Skeletal muscle tissue (tissue), 4 donors: ENCODE measurements around the gene SHROOM3. TPM values are rescaled to one million over a fixed set of nuclear protein-coding genes. Genes with fewer than 3 reads are reported as not detected.
"Not testable (repeated sequence)": the region's sequence is repeated elsewhere in the genome, so short reads cannot be mapped to it uniquely, and the experiment has no call there.

Experiments used
- H3K27ac ChIP-seq: one replicate; pipeline ENCODE4 v1.7.0; 2013; ENCODE audit warnings: mild to moderate bottlenecking, low read depth, low read length, inconsistent platforms
- H3K27me3 ChIP-seq, 3 donors: one replicate each; pipeline ENCODE4 v1.7.0; 2013; ENCODE audit warnings: low read length in 3 of 3; ENCODE audit not compliant: control insufficient read depth in 3 of 3, insufficient read depth in 3 of 3
- H3K36me3 ChIP-seq, 3 donors: one replicate each; pipeline ENCODE4 v1.7.0; 2013; ENCODE audit warnings: low read length in 3 of 3; ENCODE audit not compliant: control insufficient read depth in 3 of 3, insufficient read depth in 3 of 3
- H3K4me1 ChIP-seq, 3 donors: one replicate each; pipeline ENCODE4 v1.7.0; 2013; ENCODE audit warnings: low read length in 3 of 3, mild to moderate bottlenecking in 3 of 3; ENCODE audit not compliant: control insufficient read depth in 3 of 3, insufficient read depth in 3 of 3
- H3K4me3 ChIP-seq, 3 donors: one replicate each; pipeline ENCODE4 v1.7.0; 2013; ENCODE audit warnings: low read length in 3 of 3
- H3K9ac ChIP-seq, 3 donors: one replicate each; pipeline ENCODE4 v1.7.0; 2013; ENCODE audit warnings: low read length in 3 of 3, mild to moderate bottlenecking in 3 of 3, moderate library complexity in 2 of 3, low read depth in 1 of 3
- H3K9me3 ChIP-seq, 3 donors: one replicate each; pipeline ENCODE4 v1.7.0; 2013; ENCODE audit warnings: low read length in 3 of 3; ENCODE audit not compliant: control insufficient read depth in 3 of 3
- total RNA-seq: library from RNA; depleted of rRNA; stranded (reverse); fragments of >200 nt; gene quantifications from one replicate; pipeline ENCODE4 v1.2.3, GENCODE V29; 2014
- donor health status: Osteomylitis.

SHROOM3 gene
- total RNA-seq, 1 donor from 2014 or later = 21.4 TPM

GRCh38 chr4:76420762-76421581 is 14.1 kb upstream of the SHROOM3 start, which contains the start of gene CCDC158:
Gene CCDC158 (minus strand): TSS chr4:76421141. CDS start chr4:76403207, 17,934 bp downstream.
- Histone ChIP-seq H3K4me3 (peak within 1 kb of the TSS; percentile 60 to 68 (median 62)), H3K9me3 (no peaks in the 10 kb centered on the region), H3K27me3 (peaks cover 0 to 6% (median 0%) of the 10 kb centered on the region in 3 donors), H3K9ac (peak within 1 kb of the TSS; percentile 27 to 62 (median 51)), H3K4me1 (peaks cover 0 to 2% (median 0%) of the 10 kb centered on the region in 3 donors), H3K27ac (no peak within 1 kb of the TSS), H3K36me3 (no peaks in the 10 kb centered on the region)

DNA sequence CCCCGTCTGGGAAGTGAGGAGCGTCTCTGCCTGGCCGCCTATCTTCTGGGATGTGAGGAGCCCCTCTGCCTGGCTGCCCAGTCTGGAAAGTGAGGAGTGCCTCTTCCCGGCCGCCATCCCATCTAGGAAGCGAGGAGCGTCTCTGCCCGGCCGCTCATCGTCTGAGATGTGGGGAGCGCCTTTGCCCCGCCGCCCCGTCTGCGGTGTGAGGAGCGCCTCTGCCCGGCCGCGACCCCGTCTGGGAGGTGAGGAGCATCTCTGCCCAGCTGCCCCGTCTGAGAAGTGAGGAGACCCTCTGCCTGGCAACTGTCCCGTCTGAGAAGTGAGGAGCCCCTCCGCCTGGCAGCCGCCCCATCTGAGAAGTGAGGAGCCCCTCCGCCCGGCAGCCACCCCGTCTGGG is 11.9 kb upstream of the SHROOM3 start:
- H3K4me1 ChIP-seq, H3K27me3 ChIP-seq, H3K9ac ChIP-seq, H3K9me3 ChIP-seq, H3K27ac ChIP-seq, H3K36me3 ChIP-seq, H3K4me3 ChIP-seq: not testable (repeated sequence)

DNA sequence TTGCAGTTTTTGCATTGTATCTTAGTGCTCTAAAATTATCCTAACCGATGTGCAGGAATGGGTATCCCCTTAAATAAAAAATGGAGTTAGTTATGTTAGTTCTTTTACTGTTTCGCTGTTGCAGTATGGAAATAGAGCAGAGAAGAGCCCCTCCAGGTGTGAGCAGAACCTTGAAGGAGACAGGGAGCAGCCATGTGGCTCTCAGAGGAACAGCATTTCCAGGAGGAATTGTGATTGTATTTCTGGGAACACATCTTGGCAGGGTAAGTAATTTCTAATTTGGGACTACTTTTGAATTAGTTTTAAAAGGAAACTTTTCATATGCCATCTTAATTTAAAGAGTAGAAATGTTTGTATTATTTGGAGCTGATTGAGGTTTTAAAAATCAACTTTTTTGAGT is 8.8 kb upstream of the SHROOM3 start:
- Histone ChIP-seq H3K4me1 (no peaks in the 10 kb centered on the region), H3K4me3 (no peak overlapping the region), H3K36me3 (no peaks in the 10 kb centered on the region), H3K27me3 (no peaks in the 10 kb centered on the region), H3K9ac (no peak overlapping the region), H3K9me3 (no peaks in the 10 kb centered on the region), H3K27ac (no peak overlapping the region)

- Histone ChIP-seq H3K27me3 (no peaks in the 10 kb centered on the region), H3K4me3 (no peak overlapping the region), H3K9me3 (no peaks in the 10 kb centered on the region), H3K4me1 (no peaks in the 10 kb centered on the region), H3K9ac (no peak overlapping the region), H3K27ac (no peak overlapping the region), H3K36me3 (no peaks in the 10 kb centered on the region)
Measured at GRCh38 chr4:76429636-76430035, 5.4 kb upstream of the SHROOM3 start.

DNA sequence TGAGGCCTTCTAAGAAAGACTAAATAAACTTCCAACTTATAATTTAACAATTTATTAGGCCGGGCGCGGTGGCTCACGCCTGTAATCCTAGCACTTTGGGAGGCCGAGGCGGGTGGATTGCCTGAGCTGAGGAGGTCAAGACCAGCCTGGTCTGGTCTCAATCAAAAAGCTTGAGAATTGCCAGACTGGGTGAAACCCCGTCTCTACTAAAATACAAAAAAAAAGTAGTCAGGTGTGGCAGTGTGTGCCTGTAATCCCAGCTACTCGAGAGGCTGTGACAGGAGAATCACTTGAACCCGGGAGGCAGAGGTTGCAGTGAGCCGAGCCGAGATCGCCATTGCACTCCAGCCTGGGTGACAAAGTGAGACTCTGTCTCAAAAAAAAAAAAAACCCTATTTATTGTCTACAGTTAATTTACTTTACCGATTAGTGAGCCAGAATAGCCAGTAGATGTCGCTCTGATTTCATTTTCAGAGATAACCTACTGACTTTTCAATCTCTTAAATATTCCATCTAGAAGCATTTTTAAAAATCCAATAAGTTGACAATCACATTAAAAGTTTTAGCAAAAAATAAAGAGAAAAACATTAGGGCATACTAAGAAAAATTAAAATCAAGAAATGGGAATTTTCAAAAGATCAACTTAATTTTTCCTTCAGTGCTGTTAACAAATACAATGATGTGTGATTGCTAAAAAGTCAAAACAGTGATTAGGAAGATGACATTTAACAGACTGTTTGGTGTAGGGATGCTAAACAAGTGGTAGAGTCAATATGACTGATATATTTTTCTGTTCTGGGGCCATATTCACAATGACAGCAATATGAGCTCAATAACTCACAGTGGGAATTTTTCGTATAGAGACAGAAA is 4.3 kb upstream of the SHROOM3 start:
- H3K27ac ChIP-seq = no peak overlapping the region
- no peaks in the 10 kb centered on the region for H3K36me3 ChIP-seq
- no peaks in the 10 kb centered on the region for H3K4me1 ChIP-seq
- no peak overlapping the region for H3K4me3 ChIP-seq
- no peak overlapping the region for H3K9ac ChIP-seq
- H3K9me3 ChIP-seq = no peaks in the 10 kb centered on the region
- H3K27me3 ChIP-seq = peaks cover 0 to under 1% (median 0%) of the 10 kb centered on the region in 3 donors

DNA sequence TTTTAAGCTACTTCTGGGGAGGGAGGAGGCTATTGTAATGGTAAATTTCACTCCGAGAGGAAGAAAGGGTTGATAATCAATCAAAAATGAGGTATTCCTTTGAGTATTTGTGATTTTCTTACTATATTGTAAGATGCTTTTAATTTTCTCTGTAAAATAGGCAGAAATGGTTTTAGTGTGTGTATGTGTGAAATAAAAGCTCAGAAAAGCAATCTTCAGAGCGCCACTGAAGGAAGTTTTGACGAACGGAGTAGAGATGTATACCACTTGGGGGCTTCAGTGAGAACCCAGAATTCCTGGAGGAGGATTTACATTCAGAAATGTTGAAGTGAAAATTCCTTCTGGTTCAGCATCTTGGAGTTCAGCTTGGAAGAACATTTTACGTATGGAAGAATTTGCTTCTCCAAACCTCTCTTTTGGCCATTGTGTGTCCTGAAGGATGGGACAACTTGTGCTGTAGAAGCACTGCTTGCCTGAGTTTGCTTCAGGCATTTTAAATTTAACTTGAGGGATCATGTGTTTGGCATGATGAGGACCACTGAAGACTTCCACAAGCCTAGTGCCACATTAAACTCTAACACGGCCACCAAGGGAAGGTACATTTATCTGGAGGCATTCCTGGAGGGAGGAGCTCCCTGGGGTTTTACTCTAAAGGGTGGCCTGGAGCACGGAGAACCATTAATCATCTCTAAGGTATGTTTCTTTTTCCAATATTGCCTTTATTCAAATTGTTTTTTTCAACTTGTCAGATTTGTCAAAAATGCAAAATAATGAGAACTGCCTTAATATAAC is 695 bp downstream of the SHROOM3 start:
- H3K27me3 ChIP-seq = peaks cover 0 to 3% (median 0%) of the 10 kb centered on the region in 3 donors
- H3K27ac ChIP-seq = no peak overlapping the region
- no peaks in the 10 kb centered on the region for H3K36me3 ChIP-seq
- H3K9ac ChIP-seq = no peak overlapping the region
- H3K4me1 ChIP-seq = no peaks in the 10 kb centered on the region
- H3K4me3 ChIP-seq = peak overlapping the region in 1 of 3 donors; percentile 40
- H3K9me3 ChIP-seq = no peaks in the 10 kb centered on the region

GRCh38 chr4:76439491-76439890 is 4.5 kb downstream of the SHROOM3 start:
- Histone ChIP-seq H3K9me3 (no peaks in the 10 kb centered on the region), H3K4me1 (no peaks in the 10 kb centered on the region), H3K27me3 (peaks cover 0 to 3% (median 0%) of the 10 kb centered on the region in 3 donors), H3K36me3 (no peaks in the 10 kb centered on the region), H3K27ac (no peak overlapping the region), H3K4me3 (no peak overlapping the region), H3K9ac (no peak overlapping the region)

DNA sequence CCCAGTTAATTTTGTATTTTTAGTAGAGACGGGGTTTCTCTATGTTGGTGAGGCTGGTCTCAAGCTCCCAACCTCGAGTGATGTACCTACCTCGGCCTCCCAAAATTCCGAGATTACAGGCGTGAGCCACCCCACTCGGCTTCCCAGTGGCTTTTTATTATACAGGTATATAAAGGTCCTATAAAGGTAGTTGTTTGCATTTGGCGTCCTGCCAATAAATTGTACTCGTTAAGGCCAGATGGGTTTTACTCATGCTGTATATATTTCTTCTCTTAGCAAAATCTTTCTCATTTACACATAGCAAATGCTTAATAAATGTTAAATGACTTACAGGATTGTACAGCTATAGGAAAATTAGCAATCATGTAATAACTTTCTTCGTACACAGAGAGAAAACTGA is 6.9 kb downstream of the SHROOM3 start:
- Histone ChIP-seq H3K27me3 (no peaks in the 10 kb centered on the region), H3K9me3 (no peaks in the 10 kb centered on the region), H3K36me3 (no peaks in the 10 kb centered on the region), H3K4me1 (no peaks in the 10 kb centered on the region), H3K4me3 (no peak overlapping the region), H3K9ac (no peak overlapping the region), H3K27ac (no peak overlapping the region)

- Histone ChIP-seq H3K27ac (no peak overlapping the region), H3K4me3 (no peak overlapping the region), H3K27me3 (no peaks in the 10 kb centered on the region), H3K9me3 (no peaks in the 10 kb centered on the region), H3K9ac (no peak overlapping the region), H3K36me3 (no peaks in the 10 kb centered on the region), H3K4me1 (no peaks in the 10 kb centered on the region)
Measured at GRCh38 chr4:76442807-76443206, 7.8 kb downstream of the SHROOM3 start.
